NB4 (cell line): Measurements from ENCODE around the gene RAC2.

Experiments
- CTCF ChIP-seq: IDR thresholded peaks from one replicate; pipeline ENCODE4 v1.5.1; 2012; ENCODE audit warnings: low read depth, low read length
- MYC ChIP-seq: IDR thresholded peaks from 2 replicates; pipeline ENCODE4 v1.6.1; 2011; ENCODE audit warnings: low read depth, low read length
- POLR2A ChIP-seq: IDR thresholded peaks from 2 replicates; pipeline ENCODE4 v1.6.1; 2011; ENCODE audit warnings: mild to moderate bottlenecking; ENCODE audit not compliant: insufficient read length; ENCODE audit errors: extremely low read depth
- TF ChIP-seq, protein P1 (sequence below): IDR thresholded peaks from 2 replicates; pipeline ENCODE4 v1.6.1; 2011; ENCODE audit warnings: low read depth, low read length

- no peak for TF ChIP-seq MYC
- no peak for TF ChIP-seq CTCF
- no peak for TF ChIP-seq POLR2A
- TF ChIP-seq, protein P1, sequence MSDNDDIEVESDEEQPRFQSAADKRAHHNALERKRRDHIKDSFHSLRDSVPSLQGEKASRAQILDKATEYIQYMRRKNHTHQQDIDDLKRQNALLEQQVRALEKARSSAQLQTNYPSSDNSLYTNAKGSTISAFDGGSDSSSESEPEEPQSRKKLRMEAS = no peak
These were observed 50.4 kb downstream of the RAC2 start for GRCh38 chr22:37193629-37194191.
